ENCODE results near the gene NPAS3. TPM values are rescaled to one million over a fixed set of nuclear protein-coding genes. Genes with fewer than 3 reads are reported as not detected.

The NPAS3 gene
- total RNA-seq, 2 experiments from 2014 or later = not detected

DNA sequence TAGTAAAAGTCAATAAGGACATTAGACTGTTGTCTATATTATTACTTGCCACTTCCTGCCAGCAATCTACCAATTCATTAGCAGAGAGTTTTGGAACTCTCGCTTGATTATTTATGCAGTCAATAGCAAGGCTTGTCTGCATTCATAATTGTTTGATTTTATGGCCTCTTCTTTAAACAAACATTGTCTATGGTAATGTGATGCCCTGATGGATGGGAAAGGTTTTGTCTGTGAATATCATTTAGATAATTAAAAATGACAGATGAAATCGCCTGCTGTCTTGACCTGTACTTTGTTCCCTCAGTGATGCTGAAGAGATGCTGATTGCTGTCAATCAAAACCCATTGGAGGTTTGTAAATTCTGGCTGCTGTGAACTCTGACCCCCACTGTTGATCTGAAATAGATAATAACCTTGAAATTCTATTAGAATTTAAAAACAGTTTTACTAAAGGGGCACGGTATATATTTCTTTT, 455.3 kb downstream of the NPAS3 start:
- no peak overlapping the region for H3K27ac Mint-ChIP-seq
- H3K4me3 Mint-ChIP-seq = no peak overlapping the region
- POLR2A ChIA-PET = no interaction called here
- H3K36me3 Mint-ChIP-seq (ENCODE audit: low read depth) = no peaks in the 10 kb centered on the region
- H3K9me3 Mint-ChIP-seq (ENCODE audit: insufficient read depth) = no peaks in the 10 kb centered on the region
- CTCF ChIA-PET = no interaction called here
- ATAC-seq = no peak
- no peak for DNase-seq
- no peaks in the 10 kb centered on the region for H3K27me3 Mint-ChIP-seq (ENCODE audit: low read depth)
- H3K4me1 Mint-ChIP-seq (ENCODE audit: low read depth) = no peaks in the 10 kb centered on the region

DNA sequence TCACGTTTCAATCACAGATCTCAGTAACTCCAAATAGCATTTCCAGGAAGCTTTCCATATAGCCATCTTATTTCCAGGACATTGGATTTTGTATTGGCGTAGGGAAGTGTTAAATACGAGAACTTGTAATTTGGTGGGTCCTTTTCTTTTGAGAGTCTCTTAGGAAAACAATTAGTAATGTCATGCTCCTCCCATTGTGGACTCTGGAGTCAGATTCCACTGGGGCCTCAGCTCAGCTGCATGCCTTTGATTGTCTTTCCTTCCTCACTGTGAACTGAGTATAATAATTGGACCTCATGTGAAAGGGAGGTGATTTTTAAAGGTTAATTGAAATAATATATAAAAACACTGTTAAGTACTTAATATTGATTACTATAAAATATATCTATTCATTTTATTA, 462.6 kb downstream of the NPAS3 start:
- CTCF ChIA-PET = no interaction called here

GRCh38 chr14:33402604-33403003, 463.9 kb downstream of the NPAS3 start:
- H3K4me1 Mint-ChIP-seq (ENCODE audit: low read depth) = no peaks in the 10 kb centered on the region
- ChIA-PET POLR2A (no interaction called here), CTCF (no interaction called here)
- H3K27ac Mint-ChIP-seq = no peak overlapping the region
- no peak overlapping the region for H3K4me3 Mint-ChIP-seq
- DNase-seq (no peak), ATAC-seq (no peak)
- no peaks in the 10 kb centered on the region for H3K27me3 Mint-ChIP-seq (ENCODE audit: low read depth)
- no peaks in the 10 kb centered on the region for H3K36me3 Mint-ChIP-seq (ENCODE audit: low read depth)
- H3K9me3 Mint-ChIP-seq (ENCODE audit: insufficient read depth) = no peaks in the 10 kb centered on the region

More for the DNA sequence above, 462.6 kb downstream of the NPAS3 start:
- no peaks in the 10 kb centered on the region for H3K36me3 Mint-ChIP-seq (ENCODE audit: low read depth)
- DNase-seq = no peak
- H3K9me3 Mint-ChIP-seq (ENCODE audit: insufficient read depth) = no peaks in the 10 kb centered on the region
- H3K27me3 Mint-ChIP-seq (ENCODE audit: low read depth) = no peaks in the 10 kb centered on the region
- H3K27ac Mint-ChIP-seq = no peak overlapping the region
- POLR2A ChIA-PET = no interaction called here
- no peaks in the 10 kb centered on the region for H3K4me1 Mint-ChIP-seq (ENCODE audit: low read depth)
- ATAC-seq = no peak
- H3K4me3 Mint-ChIP-seq = no peak overlapping the region

- CTCF ChIA-PET = no interaction called here
- POLR2A ChIA-PET = interaction anchor here (0.6 kb wide), 1 partner anchor 463 kb away, joined by 3 read pairs; no protein-coding TSS in a partner anchor
- DNase-seq (no peak), ATAC-seq (no peak)
- Mint-ChIP-seq H3K36me3 (ENCODE audit: low read depth) (no peaks in the 10 kb centered on the region), H3K4me3 (no peak overlapping the region), H3K27ac (no peak overlapping the region), H3K27me3 (ENCODE audit: low read depth) (no peaks in the 10 kb centered on the region), H3K4me1 (ENCODE audit: low read depth) (no peaks in the 10 kb centered on the region), H3K9me3 (ENCODE audit: insufficient read depth) (no peaks in the 10 kb centered on the region)
Measured at GRCh38 chr14:33404054-33404453, 465.4 kb downstream of the NPAS3 start.

GRCh38 chr14:33404964-33405574, 466.4 kb downstream of the NPAS3 start:
- no peaks in the 10 kb centered on the region for H3K9me3 Mint-ChIP-seq (ENCODE audit: insufficient read depth)
- CTCF ChIA-PET = no interaction called here
- DNase-seq (no peak), ATAC-seq (no peak)
- H3K27ac Mint-ChIP-seq = no peak overlapping the region
- H3K4me3 Mint-ChIP-seq = no peak overlapping the region
- H3K4me1 Mint-ChIP-seq (ENCODE audit: low read depth) = no peaks in the 10 kb centered on the region
- no peaks in the 10 kb centered on the region for H3K36me3 Mint-ChIP-seq (ENCODE audit: low read depth)
- POLR2A ChIA-PET = no interaction called here
- H3K27me3 Mint-ChIP-seq (ENCODE audit: low read depth) = no peaks in the 10 kb centered on the region

DNA sequence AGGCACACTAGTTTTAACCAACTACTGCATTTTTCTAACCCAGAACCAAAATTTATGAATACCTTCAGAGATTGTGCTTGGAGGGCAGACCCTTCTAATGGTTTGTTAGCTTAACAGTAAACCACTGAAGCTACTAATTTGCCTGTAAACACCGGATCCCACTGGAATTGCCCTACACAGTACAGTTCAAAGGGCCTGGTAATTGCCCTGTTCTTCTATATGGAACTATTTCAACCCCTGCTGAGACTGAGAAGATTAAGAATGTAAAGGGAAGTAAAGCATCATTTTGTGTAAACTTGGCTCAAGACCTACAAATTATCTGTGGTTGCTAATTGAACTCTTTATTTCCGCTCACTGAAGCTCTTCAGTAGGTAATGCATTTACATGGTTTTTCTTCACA, 468.1 kb downstream of the NPAS3 start:
- ATAC-seq = no peak
- no peaks in the 10 kb centered on the region for H3K4me1 Mint-ChIP-seq (ENCODE audit: low read depth)
- no peak overlapping the region for H3K27ac Mint-ChIP-seq
- H3K36me3 Mint-ChIP-seq (ENCODE audit: low read depth) = no peaks in the 10 kb centered on the region
- H3K9me3 Mint-ChIP-seq (ENCODE audit: insufficient read depth) = no peaks in the 10 kb centered on the region
- DNase-seq = no peak
- CTCF ChIA-PET = no interaction called here
- H3K4me3 Mint-ChIP-seq = no peak overlapping the region
- POLR2A ChIA-PET = no interaction called here
- H3K27me3 Mint-ChIP-seq (ENCODE audit: low read depth) = no peaks in the 10 kb centered on the region

DNA sequence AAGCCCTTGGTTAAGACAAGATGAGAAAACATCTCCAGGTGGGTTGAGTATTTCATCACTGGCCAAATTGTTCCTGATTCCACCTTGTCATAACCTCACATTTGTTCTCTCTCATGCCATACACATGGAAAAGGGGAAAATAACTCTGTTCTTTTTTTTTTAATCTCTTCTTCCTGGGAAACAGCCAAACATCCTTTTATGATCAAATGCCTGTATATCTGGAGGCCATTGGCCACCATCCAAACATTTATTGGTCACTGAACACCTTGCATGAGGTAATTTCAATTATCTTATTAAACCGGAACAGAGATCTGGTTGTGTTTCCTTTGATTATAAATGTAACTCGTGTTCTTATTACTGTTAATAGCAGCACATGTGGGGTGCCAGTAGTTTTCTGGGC, 469.6 kb downstream of the NPAS3 start:
- H3K36me3 Mint-ChIP-seq (ENCODE audit: low read depth) = no peaks in the 10 kb centered on the region
- H3K9me3 Mint-ChIP-seq (ENCODE audit: insufficient read depth) = no peaks in the 10 kb centered on the region
- no peak overlapping the region for H3K27ac Mint-ChIP-seq
- no peaks in the 10 kb centered on the region for H3K4me1 Mint-ChIP-seq (ENCODE audit: low read depth)
- ChIA-PET CTCF (no interaction called here), POLR2A (interaction anchor here (0.6 kb wide), 1 partner anchor 397 kb away, joined by 8 read pairs; no protein-coding TSS in a partner anchor)
- H3K27me3 Mint-ChIP-seq (ENCODE audit: low read depth) = no peaks in the 10 kb centered on the region
- ATAC-seq (no peak), DNase-seq (no peak)
- no peak overlapping the region for H3K4me3 Mint-ChIP-seq

- Mint-ChIP-seq H3K4me1 (ENCODE audit: low read depth) (no peaks in the 10 kb centered on the region), H3K27ac (no peak overlapping the region), H3K9me3 (ENCODE audit: insufficient read depth) (no peaks in the 10 kb centered on the region), H3K27me3 (ENCODE audit: low read depth) (peaks cover 3% of the 10 kb centered on the region), H3K36me3 (ENCODE audit: low read depth) (no peaks in the 10 kb centered on the region), H3K4me3 (no peak overlapping the region)
- DNase-seq (no peak), ATAC-seq (no peak)
- POLR2A ChIA-PET = no interaction called here
- CTCF ChIA-PET = no interaction called here
Measured at GRCh38 chr14:33412450-33412849, 473.8 kb downstream of the NPAS3 start.

DNA sequence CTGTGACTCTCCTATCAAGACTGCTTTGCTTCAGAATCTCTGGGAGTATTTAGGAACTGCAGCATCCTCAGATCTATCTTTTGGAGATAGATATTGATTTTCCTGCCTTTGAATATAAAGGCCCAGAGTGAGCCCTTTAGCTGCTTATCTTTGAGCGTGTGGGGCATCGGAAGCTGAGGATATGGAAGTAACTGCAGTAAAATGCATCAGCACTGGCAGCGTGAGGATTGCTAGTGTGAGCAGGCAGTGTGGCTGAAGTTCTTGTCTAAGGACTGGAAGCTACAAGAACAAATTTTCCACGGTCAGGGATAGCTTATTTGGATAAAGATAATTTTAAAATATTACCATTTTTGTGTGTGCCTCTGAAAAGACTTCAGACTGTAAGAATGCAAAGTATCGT, 474.7 kb downstream of the NPAS3 start:
- ChIA-PET CTCF (no interaction called here), POLR2A (no interaction called here)
- Mint-ChIP-seq H3K36me3 (ENCODE audit: low read depth) (no peaks in the 10 kb centered on the region), H3K9me3 (ENCODE audit: insufficient read depth) (no peaks in the 10 kb centered on the region), H3K27me3 (ENCODE audit: low read depth) (peaks cover 3% of the 10 kb centered on the region), H3K4me3 (no peak overlapping the region), H3K4me1 (ENCODE audit: low read depth) (no peaks in the 10 kb centered on the region), H3K27ac (no peak overlapping the region)
- no peak for DNase-seq
- ATAC-seq = no peak

- Mint-ChIP-seq H3K4me3 (no peak overlapping the region), H3K36me3 (ENCODE audit: low read depth) (no peaks in the 10 kb centered on the region), H3K4me1 (ENCODE audit: low read depth) (no peaks in the 10 kb centered on the region), H3K27ac (no peak overlapping the region), H3K27me3 (ENCODE audit: low read depth) (peaks cover 3% of the 10 kb centered on the region), H3K9me3 (ENCODE audit: insufficient read depth) (no peaks in the 10 kb centered on the region)
- POLR2A ChIA-PET = no interaction called here
- ATAC-seq (no peak), DNase-seq (no peak)
- CTCF ChIA-PET = no interaction called here
Measured at GRCh38 chr14:33414041-33414440, 475.4 kb downstream of the NPAS3 start.

DNA sequence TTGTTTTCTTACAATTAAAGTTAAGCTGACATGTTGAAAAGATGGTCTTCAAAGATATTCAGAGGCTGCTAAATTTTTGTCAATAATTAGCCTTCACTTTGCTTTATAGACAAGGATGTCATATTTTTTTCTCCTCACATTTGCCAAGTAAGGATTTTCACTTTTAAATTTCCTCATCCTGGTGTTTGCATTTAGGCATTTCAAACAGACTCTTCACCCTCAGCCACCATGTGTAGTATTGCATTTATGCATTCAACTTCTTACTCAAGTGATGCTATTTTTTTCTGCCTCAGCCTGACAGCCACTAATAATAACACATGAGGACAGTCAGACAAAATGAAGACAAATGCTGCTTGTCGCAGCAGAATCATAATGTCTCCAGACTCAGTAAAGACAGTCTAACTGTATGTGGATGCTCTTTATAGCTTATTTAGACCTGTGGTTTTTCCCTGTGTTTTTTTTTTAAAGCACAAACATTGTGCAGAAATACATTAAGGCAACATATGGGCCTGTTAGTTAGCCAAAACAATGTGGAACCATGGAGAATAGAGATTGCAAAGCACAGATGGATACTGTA, 481.5 kb downstream of the NPAS3 start:
- ChIA-PET CTCF (no interaction called here), POLR2A (no interaction called here)
- H3K36me3 Mint-ChIP-seq (ENCODE audit: low read depth) = no peaks in the 10 kb centered on the region
- no peak for ATAC-seq
- H3K4me1 Mint-ChIP-seq (ENCODE audit: low read depth) = no peaks in the 10 kb centered on the region
- no peak overlapping the region for H3K4me3 Mint-ChIP-seq
- DNase-seq = no peak
- H3K27me3 Mint-ChIP-seq (ENCODE audit: low read depth) = no peaks in the 10 kb centered on the region
- H3K9me3 Mint-ChIP-seq (ENCODE audit: insufficient read depth) = no peaks in the 10 kb centered on the region
- no peak overlapping the region for H3K27ac Mint-ChIP-seq

GRCh38 chr14:33430414-33431035, 491.8 kb downstream of the NPAS3 start:
- Mint-ChIP-seq H3K4me1 (ENCODE audit: low read depth) (no peaks in the 10 kb centered on the region), H3K4me3 (no peak overlapping the region), H3K9me3 (ENCODE audit: insufficient read depth) (no peaks in the 10 kb centered on the region), H3K27me3 (ENCODE audit: low read depth) (no peaks in the 10 kb centered on the region), H3K27ac (no peak overlapping the region), H3K36me3 (ENCODE audit: low read depth) (no peaks in the 10 kb centered on the region)
- DNase-seq (no peak), ATAC-seq (no peak)
- ChIA-PET POLR2A (no interaction called here), CTCF (no interaction called here)

Measured in activated CD8-positive, alpha-beta T cell treated with anti-CD3 and anti-CD28 coated beads, Interleukin-2, amount 10 ng/mL, durations not matched to agents 7 days and 5 days (primary cell).